GM13976 (cell line): ENCODE data around the gene GPATCH2.

ENCODE experiments used
- DNase-seq: peaks from one replicate; pipeline ENCODE4 v3.0.0; 2012; ENCODE audit warnings: low spot score
- in situ Hi-C: fragments of 300-500 bp; cut with MboI; formaldehyde crosslinking; loops from one replicate; pipeline ENCODE4 v1.12.0; 2022; ENCODE audit warnings: low sequenced_read_pairs, mixed read lengths, inconsistent platforms; ENCODE audit not compliant: unreplicated experiment
- TF ChIP-seq, protein P1 (sequence below): IDR thresholded peaks from 2 replicates; pipeline ENCODE4 v1.5.1; 2012; ENCODE audit warnings: borderline replicate concordance, mild to moderate bottlenecking; ENCODE audit not compliant: insufficient read depth; ENCODE audit errors: extremely low read depth, missing control alignments, control extremely low read depth

The GPATCH2 gene

DNA sequence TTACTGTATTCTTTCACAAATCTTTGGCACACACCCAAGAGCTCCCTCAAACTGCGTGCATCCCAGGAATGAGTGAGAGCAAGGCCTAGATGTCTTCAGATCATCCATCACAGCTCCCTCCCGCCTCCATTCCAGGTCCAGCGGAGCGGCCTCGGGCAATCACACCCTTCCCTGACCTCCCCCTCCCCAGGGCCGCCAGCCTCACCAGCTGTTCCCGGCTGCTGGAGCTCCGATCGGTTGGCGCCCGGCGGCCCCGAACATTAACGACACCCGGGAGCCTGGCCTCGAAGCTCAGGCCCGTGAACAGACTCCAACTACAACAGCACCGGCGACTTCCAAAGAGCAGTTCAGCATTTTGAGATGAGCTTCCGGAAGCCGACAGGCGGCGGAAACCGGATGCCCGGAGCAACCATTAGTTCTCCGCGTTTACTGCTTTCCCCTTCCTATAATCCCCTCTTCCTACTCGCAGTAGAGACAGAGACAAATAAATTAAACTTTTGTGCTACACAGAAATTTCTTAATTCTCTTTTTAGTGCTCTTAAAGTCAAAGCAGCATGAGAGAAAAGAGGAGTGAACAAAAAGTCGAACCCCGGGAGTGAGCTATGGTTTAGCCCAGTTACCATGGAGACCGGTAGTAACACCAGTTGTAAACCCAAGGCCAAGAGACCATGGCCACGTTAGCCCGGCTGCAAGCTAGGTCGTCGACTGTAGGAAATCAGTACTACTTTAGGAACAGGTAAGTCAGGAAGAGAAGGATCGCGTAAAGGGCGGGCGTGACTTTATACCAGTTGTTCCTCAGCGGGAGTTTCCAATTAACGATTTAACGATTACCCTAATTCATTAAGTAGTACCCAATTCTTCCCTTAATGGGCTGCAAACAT is at the start of gene GPATCH2, which contains the start of gene SPATA17:
GPATCH2 (minus strand) TSS at position 380 of the 881 bp plus-strand sequence; CDS start at position 261, 119 bp downstream.
SPATA17 (plus strand) TSS at position 634 of the 881 bp plus-strand sequence; CDS start at position 669, 35 bp downstream.
- in situ Hi-C loops: no loop called here
- DNase-seq: peak; percentile 83
- TF ChIP-seq, protein P1, sequence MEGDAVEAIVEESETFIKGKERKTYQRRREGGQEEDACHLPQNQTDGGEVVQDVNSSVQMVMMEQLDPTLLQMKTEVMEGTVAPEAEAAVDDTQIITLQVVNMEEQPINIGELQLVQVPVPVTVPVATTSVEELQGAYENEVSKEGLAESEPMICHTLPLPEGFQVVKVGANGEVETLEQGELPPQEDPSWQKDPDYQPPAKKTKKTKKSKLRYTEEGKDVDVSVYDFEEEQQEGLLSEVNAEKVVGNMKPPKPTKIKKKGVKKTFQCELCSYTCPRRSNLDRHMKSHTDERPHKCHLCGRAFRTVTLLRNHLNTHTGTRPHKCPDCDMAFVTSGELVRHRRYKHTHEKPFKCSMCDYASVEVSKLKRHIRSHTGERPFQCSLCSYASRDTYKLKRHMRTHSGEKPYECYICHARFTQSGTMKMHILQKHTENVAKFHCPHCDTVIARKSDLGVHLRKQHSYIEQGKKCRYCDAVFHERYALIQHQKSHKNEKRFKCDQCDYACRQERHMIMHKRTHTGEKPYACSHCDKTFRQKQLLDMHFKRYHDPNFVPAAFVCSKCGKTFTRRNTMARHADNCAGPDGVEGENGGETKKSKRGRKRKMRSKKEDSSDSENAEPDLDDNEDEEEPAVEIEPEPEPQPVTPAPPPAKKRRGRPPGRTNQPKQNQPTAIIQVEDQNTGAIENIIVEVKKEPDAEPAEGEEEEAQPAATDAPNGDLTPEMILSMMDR: no peak

DNA sequence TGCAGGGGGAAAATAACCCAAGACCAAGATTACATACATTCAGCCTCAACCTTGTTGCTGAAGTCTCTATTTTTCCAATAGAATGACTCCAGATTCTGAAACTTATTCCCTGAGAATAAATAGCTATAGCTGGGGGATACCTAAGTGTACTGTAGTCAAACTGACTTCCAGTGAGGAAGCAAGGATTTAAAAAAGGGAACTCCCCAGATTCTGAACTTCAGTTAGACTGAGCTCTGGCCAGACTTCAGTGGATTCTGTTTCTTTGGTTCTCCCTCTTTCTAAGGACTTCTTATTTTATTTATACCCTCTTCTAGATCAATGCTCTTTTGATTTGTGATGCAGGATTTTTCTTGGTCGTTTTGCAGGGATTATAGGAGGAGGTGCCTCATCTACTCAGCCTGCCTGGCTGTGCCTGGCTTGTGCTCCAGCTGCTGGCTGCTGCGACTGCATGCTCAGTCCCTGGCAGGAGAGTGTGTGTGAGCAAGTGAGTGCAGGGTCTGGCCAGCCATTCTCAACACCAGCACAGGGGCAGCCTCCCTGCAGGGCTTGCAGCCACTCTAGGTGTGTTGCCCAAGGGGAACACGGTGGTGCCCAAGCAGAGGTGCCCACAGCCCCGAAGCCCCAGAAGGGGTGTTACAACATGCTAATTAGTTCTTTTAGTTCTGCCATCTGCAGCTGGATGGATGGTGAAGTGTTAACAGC is 43.3 kb upstream of the GPATCH2 start:
- TF ChIP-seq, protein P1: no peak
- in situ Hi-C loops: no loop called here

DNA sequence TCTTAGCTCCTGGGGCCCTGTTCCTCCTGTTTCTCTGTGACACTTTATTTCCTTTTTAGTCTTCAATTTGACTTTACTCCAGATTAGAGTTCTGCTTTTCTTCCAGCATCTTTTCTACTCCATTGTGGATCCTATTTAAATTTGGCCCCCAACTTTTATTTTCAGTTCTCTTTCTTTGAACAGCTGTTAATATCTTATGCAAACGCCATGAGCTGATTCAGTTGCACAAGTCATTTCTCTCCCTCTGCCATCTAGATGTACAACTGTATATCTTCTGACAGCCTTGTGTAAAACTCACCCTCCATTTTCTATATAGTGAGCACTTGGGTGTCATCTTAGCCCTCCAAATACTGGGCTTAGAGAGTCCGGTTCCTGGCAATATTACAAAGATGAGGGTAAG is 42.5 kb upstream of the GPATCH2 start:
- in situ Hi-C loops: no loop called here
- TF ChIP-seq, protein P1: no peak
- DNase-seq: no peak

More for the DNA sequence above, 43.3 kb upstream of the GPATCH2 start:
- no peak for DNase-seq

DNA sequence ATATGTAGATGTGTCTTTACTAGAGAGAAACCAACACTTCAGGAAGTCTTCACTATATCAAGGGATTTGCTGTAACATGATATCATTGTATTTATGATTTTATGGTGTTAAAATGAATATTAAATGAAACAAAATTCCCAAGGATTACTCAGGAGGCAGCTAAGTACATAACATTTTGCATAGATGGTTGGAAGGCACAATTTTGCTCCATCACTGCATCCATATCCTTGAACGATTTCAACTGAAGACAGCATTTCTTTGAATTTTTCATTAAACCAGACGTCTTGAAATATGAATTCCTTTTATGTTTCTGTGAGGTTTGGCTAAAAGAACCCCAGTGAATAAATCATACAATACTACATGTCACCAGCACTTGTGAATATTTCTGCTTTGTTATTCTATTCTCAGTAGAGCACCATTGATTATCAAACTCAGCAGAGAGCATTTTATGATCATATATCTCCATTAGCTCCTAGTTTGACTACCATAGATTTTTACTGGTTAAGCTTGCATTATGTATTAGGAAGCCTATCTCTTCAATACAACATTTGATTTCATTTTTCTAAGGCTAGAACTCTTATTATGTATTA is 37.6 kb upstream of the GPATCH2 start:
- in situ Hi-C loops: no loop called here
- TF ChIP-seq, protein P1: no peak
- DNase-seq: no peak

DNA sequence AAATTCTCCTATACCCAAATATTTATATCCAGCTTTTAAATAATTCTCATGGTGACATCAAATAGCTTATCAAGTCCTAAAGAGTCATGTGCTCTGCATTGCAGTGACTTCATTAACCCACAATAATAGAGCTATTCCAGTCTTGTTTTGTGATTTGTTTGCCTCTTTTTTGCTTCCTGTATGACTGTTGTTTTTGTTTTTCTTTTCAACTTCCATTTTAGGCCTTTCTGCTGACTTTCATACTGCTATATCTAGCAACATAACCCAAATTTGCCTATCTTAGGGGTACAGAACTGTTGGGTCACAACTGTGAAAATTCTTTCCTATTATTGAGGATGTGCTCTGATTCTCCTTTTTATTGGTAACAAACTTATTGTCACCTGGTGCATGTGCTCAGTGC is 30.5 kb upstream of the GPATCH2 start:
- in situ Hi-C loops: no loop called here
- DNase-seq: no peak
- TF ChIP-seq, protein P1: no peak

DNA sequence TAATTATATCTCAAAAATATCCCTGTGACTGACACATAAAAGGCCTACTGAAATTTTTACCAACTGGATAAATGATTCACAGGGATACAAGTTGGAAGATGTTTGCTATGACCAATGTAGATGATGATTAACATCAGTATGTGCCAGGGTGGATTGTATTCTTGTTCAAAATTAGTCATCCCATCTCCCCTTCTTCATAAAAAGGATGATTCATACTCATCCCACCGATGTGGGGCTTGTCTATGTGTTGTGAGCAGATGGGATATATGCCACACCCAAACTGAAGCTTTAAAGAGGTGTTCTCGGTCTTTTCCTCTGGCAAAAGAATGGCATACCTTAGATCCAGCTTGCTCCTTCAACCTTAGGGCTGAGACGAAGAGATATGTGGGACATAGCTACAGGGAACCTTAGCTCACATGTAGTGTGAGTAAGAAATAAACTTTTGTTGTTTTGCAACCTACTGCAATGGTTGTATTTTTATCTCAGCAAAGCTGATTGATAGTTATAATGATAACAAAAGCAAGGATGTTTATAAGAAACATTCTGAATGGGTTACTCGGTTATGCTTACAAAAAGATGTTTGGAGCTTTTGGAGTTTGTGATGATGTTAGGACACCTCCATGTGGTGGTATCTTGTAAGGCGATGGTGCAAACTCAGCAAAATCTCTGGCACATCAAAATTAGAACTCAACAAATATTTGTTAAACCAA is 29.6 kb upstream of the GPATCH2 start:
- DNase-seq: peak; percentile 24
- TF ChIP-seq, protein P1: peak; percentile 36
- in situ Hi-C loops: no loop called here
